Caco-2 (cell line): Measurements from ENCODE around the gene TYRP1. TPM values are rescaled to one million over a fixed set of nuclear protein-coding genes. Genes with fewer than 3 reads are reported as not detected.

Source experiments
- Bru-seq: library from RNA; stranded (reverse); fragments of 400-500 nt; gene quantifications from one replicate; lab custom pipeline; 2021; lab: Mats Ljungman, UMichigan
- BruChase-seq, 2 experiments: library from RNA; stranded (reverse); fragments of 400-500 nt; gene quantifications; one replicate each; lab custom pipeline; 2021; lab: Mats Ljungman, UMichigan
- BruUV-seq: library from RNA; stranded (reverse); fragments of 400-500 nt; replicated peaks from 2 replicates; lab custom pipeline; 2021; lab: Mats Ljungman, UMichigan
- CTCF ChIA-PET: fragments of 300-600 bp; sonication (Branson Sonifier 250); formaldehyde crosslinking; loops from one replicate; lab custom pipeline; 2022; ENCODE audit warnings: antibody characterized with exemption; lab: Charles Lee
- POLR2A ChIA-PET: fragments of 300-600 bp; sonication (Branson Sonifier 250); formaldehyde crosslinking; loops from one replicate; lab custom pipeline; 2022; ENCODE audit warnings: antibody characterized with exemption; lab: Charles Lee
- DNase-seq, 2 experiments: peaks; one replicate each; pipeline versions ENCODE4 v3.0.0 to v3.0.0-alpha.2; 2020 to 2022
- H3K27me3 ChIP-seq: replicated peaks from 2 replicates; pipeline ENCODE4 v1.6.0; 2011; ENCODE audit warnings: low read length; ENCODE audit not compliant: control insufficient read depth, insufficient read depth
- H3K36me3 ChIP-seq: 2 replicates; pipeline ENCODE4 v1.5.1; 2011; ENCODE audit warnings: low read length; ENCODE audit not compliant: control insufficient read depth, insufficient read depth
- H3K4me1 ChIP-seq: fragments of 250-450 bp; sonication (Bioruptor Pico); 2 replicates; pipeline ENCODE4 v1.5.1; 2020; ENCODE audit warnings: mild to moderate bottlenecking
- H3K4me3 ChIP-seq: 2 replicates; pipeline ENCODE4 v1.5.1; 2011; ENCODE audit warnings: low read depth, mild to moderate bottlenecking, control low read depth, low read length
- H3K9me3 ChIP-seq: fragments of 250-450 bp; sonication (Bioruptor Pico); 2 replicates; pipeline ENCODE4 v1.5.1; 2020; ENCODE audit warnings: mild to moderate bottlenecking, moderate library complexity
- H3K27ac Mint-ChIP-seq: one replicate; pipeline ENCODE4 v1.8.0; 2022; ENCODE audit warnings: mixed read lengths; ENCODE audit not compliant: unreplicated experiment
- H3K27me3 Mint-ChIP-seq: one replicate; pipeline ENCODE4 v1.8.0; 2022; ENCODE audit warnings: mixed read lengths; ENCODE audit not compliant: insufficient read depth, unreplicated experiment
- H3K36me3 Mint-ChIP-seq: one replicate; pipeline ENCODE4 v1.8.0; 2022; ENCODE audit warnings: mild to moderate bottlenecking, mixed read lengths; ENCODE audit not compliant: insufficient read depth, unreplicated experiment
- H3K4me1 Mint-ChIP-seq: one replicate; pipeline ENCODE4 v1.8.0; 2022; ENCODE audit warnings: low read depth, mixed read lengths; ENCODE audit not compliant: unreplicated experiment
- H3K4me3 Mint-ChIP-seq: one replicate; pipeline ENCODE4 v1.8.0; 2022; ENCODE audit warnings: mild to moderate bottlenecking, moderate library complexity, mixed read lengths; ENCODE audit not compliant: unreplicated experiment
- H3K9me3 Mint-ChIP-seq: one replicate; pipeline ENCODE4 v1.8.0; 2022; ENCODE audit warnings: mixed read lengths; ENCODE audit not compliant: unreplicated experiment
- intact Hi-C: fragments of 100-400 bp; cut with micrococcal nuclease; formaldehyde crosslinking; loops from one replicate; pipeline ENCODE4 v1.10.0; 2022; ENCODE audit not compliant: unreplicated experiment
- long read RNA-seq: library from polyadenylated mRNA; stranded (forward); transcript quantifications from one replicate; pipeline ENCODE4 v2.0.0, GENCODE V29; 2022
- total RNA-seq: library from RNA; stranded (reverse); gene quantifications from 2 replicates; pipeline ENCODE4 v1.2.3, GENCODE V29; 2022
- TF ChIP-seq, protein P1 (sequence below), 2 experiments: fragments of 200-600 bp in 1 of 2; IDR thresholded peaks; 1 replicate in 1 of 2; 2 replicates in 1 of 2; pipeline versions ENCODE4 v1.5.1 to v1.8.0; 2011 to 2022; ENCODE audit warnings: antibody characterized with exemption in 1 of 2, control low read depth in 1 of 2, inconsistent platforms in 1 of 2, low read depth in 1 of 2, low read length in 1 of 2, mild to moderate bottlenecking in 1 of 2, moderate library complexity in 1 of 2; ENCODE audit not compliant: insufficient read depth in 1 of 2, severe bottlenecking in 1 of 2, unreplicated experiment in 1 of 2

Gene TYRP1
- total RNA-seq, result not detected in 2 replicates
- Bru-seq, nascent RNA, result not detected
- not detected for BruChase-seq, experiment 1, labeled RNA remaining after a 2-hour chase
- not detected for BruChase-seq, experiment 2, labeled RNA remaining after a 6-hour chase
- long read RNA-seq, result 0 reads

- ChIA-PET CTCF (no interaction called here), POLR2A (no interaction called here)
- Mint-ChIP-seq H3K4me1 (no peaks in the 10 kb centered on the region), H3K27me3 (no peaks in the 10 kb centered on the region), H3K36me3 (no peaks in the 10 kb centered on the region), H3K4me3 (no peak within 1 kb of the TSS), H3K9me3 (no peaks in the 10 kb centered on the region), H3K27ac (no peak within 1 kb of the TSS)
- intact Hi-C loops, result no loop called here
- BruUV-seq, result no TSS peak
- no peaks in the 10 kb centered on the region for H3K36me3 ChIP-seq
- H3K4me3 ChIP-seq, result no peak within 1 kb of the TSS
- TF ChIP-seq, protein P1, sequence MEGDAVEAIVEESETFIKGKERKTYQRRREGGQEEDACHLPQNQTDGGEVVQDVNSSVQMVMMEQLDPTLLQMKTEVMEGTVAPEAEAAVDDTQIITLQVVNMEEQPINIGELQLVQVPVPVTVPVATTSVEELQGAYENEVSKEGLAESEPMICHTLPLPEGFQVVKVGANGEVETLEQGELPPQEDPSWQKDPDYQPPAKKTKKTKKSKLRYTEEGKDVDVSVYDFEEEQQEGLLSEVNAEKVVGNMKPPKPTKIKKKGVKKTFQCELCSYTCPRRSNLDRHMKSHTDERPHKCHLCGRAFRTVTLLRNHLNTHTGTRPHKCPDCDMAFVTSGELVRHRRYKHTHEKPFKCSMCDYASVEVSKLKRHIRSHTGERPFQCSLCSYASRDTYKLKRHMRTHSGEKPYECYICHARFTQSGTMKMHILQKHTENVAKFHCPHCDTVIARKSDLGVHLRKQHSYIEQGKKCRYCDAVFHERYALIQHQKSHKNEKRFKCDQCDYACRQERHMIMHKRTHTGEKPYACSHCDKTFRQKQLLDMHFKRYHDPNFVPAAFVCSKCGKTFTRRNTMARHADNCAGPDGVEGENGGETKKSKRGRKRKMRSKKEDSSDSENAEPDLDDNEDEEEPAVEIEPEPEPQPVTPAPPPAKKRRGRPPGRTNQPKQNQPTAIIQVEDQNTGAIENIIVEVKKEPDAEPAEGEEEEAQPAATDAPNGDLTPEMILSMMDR (IDR thresholded peaks at IDR 0.05; ENCODE audit: insufficient read depth in 1 of 2, low read depth in 1 of 2, low read length in 1 of 2, severe bottlenecking in 1 of 2, unreplicated experiment in 1 of 2), result no peak
- no peaks in the 10 kb centered on the region for H3K9me3 ChIP-seq
- no peaks in the 10 kb centered on the region for H3K27me3 ChIP-seq
- no peaks in the 10 kb centered on the region for H3K4me1 ChIP-seq
- no peak for DNase-seq
These were observed at the start of gene TYRP1 for GRCh38 chr9:12693141-12693540. Gene TYRP1, plus strand, starts transcription at chr9:12693385. Its CDS starts 612 bp downstream, at chr9:12693997.

DNA sequence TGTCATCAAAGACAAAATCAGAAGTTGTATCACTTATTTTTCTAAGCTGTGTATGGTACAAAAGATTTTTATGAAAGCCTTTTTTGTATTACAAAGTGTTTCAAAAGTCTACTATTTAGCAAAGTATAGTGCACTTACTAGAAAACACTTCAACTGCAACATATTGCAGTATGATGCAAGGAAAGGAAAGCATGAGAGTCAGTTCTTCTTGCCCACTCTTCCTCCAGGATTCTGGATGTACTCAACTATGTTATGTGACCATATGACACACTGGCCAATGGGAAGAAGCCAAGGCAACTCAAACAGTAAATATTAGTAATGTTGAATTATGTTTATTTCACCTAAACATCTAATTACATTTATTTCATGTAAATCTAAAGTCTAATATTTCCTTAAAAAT, 49.5 kb upstream of the TYRP1 start:
- H3K9me3 ChIP-seq, result no peaks in the 10 kb centered on the region
- H3K27me3 ChIP-seq, result no peaks in the 10 kb centered on the region
- POLR2A ChIA-PET, result no interaction called here
- Mint-ChIP-seq H3K36me3 (no peaks in the 10 kb centered on the region), H3K9me3 (no peaks in the 10 kb centered on the region), H3K27me3 (no peaks in the 10 kb centered on the region), H3K4me1 (no peaks in the 10 kb centered on the region), H3K27ac (no peak overlapping the region), H3K4me3 (no peak overlapping the region)
- no TSS peak for BruUV-seq
- no peaks in the 10 kb centered on the region for H3K4me1 ChIP-seq
- TF ChIP-seq, protein P1 (IDR thresholded peaks at IDR 0.05; ENCODE audit: insufficient read depth in 1 of 2, low read depth in 1 of 2, low read length in 1 of 2, severe bottlenecking in 1 of 2, unreplicated experiment in 1 of 2), result no peak
- intact Hi-C loops, result no loop called here
- DNase-seq, result no peak
- H3K36me3 ChIP-seq, result no peaks in the 10 kb centered on the region
- no peak overlapping the region for H3K4me3 ChIP-seq
- CTCF ChIA-PET, result no interaction called here

DNA sequence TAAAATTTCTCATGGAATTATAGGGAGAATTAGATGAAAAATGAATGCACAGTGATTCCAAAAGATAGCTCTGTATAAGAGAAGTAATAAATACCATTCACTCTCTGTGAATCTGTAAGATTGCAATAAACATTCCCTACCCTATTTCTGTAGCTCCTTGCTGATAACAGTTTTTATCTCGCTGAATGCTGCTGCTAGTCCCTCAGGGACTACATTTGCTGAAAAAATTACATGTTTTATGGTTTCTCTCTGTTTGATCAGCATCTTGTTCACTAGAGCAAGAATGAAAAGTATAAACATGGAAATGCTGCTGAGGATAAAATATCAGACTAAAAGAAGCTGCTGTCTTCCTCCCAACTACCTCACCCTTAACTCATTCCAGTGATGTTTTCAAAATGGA, 44.3 kb upstream of the TYRP1 start:
- no peak overlapping the region for H3K27ac Mint-ChIP-seq
- TF ChIP-seq, protein P1 (IDR thresholded peaks at IDR 0.05; ENCODE audit: insufficient read depth in 1 of 2, low read depth in 1 of 2, low read length in 1 of 2, severe bottlenecking in 1 of 2, unreplicated experiment in 1 of 2), result no peak
- DNase-seq, result no peak
- no peaks in the 10 kb centered on the region for H3K27me3 Mint-ChIP-seq
- ChIA-PET POLR2A (no interaction called here), CTCF (no interaction called here)
- no peaks in the 10 kb centered on the region for H3K36me3 Mint-ChIP-seq
- no peaks in the 10 kb centered on the region for H3K4me1 Mint-ChIP-seq
- H3K9me3 Mint-ChIP-seq, result no peaks in the 10 kb centered on the region
- Histone ChIP-seq H3K4me1 (no peaks in the 10 kb centered on the region), H3K4me3 (no peak overlapping the region), H3K36me3 (no peaks in the 10 kb centered on the region), H3K27me3 (no peaks in the 10 kb centered on the region), H3K9me3 (no peaks in the 10 kb centered on the region)
- no peak overlapping the region for H3K4me3 Mint-ChIP-seq
- BruUV-seq, result no TSS peak
- intact Hi-C loops, result no loop called here
